HG03025 (cell line): ENCODE data around the gene C10orf105.

ENCODE experiments used
- ATAC-seq: cut with Tn5 transposase; IDR thresholded peaks from one replicate; pipeline ENCODE4 v1.9.1; 2021; ENCODE audit warnings: mild to moderate bottlenecking, moderate library complexity; ENCODE audit not compliant: unreplicated experiment, low FRiP score

Gene C10orf105

DNA sequence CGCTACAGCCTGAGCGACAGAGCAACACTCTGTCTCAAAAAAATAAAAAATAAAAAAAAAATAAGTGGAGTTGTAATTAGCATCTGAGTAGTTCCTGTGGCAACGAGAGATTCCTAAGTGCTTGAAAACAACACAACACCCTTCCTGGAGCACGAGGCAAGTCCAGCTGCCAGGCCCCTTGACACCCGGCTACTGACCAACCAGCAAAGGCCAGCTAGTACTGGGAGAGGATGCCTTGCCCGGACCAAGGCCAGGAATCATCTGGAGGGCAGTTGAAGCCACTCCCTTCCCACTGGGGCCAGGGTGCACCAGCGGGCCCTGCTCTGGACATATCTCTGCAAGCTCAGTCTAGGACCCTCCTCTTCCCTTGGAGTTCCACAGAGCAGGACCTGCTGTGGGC, 536 bp downstream of the C10orf105 start:
- no peak for ATAC-seq

DNA sequence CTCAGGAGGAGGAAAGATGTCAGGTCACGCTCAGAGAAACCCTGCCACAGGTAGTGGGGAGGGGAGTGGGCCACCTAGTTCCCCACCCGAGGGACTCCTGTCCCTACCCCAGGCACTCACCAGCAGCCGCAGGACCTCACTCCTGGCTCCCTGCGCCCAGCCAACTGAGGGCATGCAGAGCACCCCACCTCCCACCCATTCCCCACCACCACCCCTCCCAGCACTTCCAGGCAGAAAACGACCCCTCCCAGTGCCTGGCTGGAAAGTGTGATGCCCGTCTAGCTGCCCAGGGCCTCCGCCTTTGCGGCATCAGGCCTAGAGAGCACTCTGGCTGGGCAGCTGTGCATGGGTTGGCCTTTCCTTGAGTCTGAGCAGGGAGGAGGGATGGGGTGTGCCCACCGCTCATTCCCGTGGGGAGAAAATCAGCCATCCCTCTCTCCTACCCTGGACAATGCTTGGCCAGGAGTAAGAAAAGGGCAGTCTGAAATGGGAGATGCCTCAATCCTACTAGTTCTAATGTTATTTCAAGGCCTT, 1.3 kb downstream of the C10orf105 start:
- no peak for ATAC-seq

GRCh38 chr10:71717551-71717951, 2.0 kb downstream of the C10orf105 start:
- no peak for ATAC-seq

- no peak for ATAC-seq
Observed at GRCh38 chr10:71717056-71717455, 2.5 kb downstream of the C10orf105 start.

DNA sequence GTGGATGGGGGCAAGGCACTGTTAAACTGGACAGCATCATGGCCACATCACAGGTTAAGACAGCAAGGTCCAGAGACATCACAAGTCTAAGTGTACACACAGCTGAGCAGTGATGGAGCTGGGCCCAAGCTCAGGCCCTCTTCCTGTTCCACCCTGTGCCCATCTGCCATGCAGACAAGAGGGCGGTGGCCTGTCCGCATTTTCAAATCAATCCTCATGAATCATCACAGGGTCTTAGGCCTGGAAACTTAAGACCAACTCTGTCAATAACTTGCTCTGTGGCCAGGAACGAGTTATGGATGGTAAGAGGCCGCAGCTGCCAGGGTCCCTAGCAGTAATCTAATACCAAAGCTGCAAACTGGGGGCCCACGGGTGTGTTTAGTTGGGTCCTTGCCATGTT, 3.2 kb downstream of the C10orf105 start:
- no peak for ATAC-seq

GRCh38 chr10:71715860-71716259, 3.7 kb downstream of the C10orf105 start:
- no peak for ATAC-seq

GRCh38 chr10:71715026-71715425, 4.6 kb downstream of the C10orf105 start:
- no peak for ATAC-seq

GRCh38 chr10:71714592-71714991, 5.0 kb downstream of the C10orf105 start:
- ATAC-seq: no peak

- ATAC-seq: no peak
Observed at GRCh38 chr10:71714031-71714410, 5.6 kb downstream of the C10orf105 start.

GRCh38 chr10:71713135-71714030, 6.2 kb downstream of the C10orf105 start:
- no peak for ATAC-seq

DNA sequence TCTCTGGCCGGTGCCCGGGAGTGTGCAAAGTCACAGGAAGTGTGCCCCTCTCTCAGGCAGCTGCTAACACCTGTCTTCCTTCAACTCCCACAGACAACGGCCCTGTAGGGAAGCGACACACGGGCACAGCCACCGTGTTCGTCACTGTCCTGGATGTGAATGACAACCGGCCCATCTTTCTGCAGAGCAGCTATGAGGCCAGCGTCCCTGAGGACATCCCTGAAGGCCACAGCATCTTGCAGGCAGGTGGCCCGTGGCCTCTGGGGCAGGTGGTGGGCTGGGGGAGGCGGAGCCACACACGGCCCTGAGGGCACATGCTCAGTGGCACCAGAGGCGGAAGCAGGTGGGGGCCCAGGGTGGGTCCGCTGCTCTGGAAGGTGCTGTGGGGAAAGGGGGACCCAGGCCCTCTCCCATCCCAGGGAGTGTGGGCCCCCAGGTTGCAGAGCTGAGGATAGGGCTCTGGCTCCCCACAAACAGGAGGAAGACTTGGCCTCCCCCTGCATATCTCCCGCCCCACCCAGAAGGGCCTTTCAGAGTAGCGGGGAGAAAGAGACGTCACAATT, 6.9 kb downstream of the C10orf105 start:
- ATAC-seq: no peak

- no peak for ATAC-seq
Observed at GRCh38 chr10:71712170-71712569, 7.4 kb downstream of the C10orf105 start.

DNA sequence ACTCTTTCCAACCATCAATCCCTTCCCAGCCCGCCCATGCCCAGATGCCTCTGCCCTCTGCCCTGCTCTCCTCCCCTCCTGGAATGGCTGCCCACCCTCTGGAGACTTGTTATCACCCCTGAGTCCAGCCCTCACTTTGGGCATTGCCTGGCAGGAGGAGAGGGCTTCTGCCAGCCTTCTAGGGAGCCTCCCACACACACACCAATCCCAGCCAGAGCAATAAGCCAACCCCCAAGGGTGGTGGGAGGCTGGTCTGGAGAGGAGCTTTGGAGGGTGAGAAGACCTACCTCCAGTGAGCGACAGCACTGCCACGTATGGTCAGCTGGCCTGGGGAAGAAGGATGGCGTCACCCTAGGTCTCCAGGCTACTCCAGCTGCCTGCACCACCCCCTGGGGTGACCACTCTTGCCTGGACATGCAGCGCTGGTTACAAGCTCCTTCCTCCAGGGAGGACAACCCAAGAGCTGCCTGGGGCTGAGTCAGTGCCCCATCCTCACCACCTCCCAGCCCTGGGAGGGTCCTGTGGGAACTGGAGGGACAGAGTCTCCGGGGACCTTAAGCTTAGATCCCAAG, 8.4 kb downstream of the C10orf105 start:
- no peak for ATAC-seq

DNA sequence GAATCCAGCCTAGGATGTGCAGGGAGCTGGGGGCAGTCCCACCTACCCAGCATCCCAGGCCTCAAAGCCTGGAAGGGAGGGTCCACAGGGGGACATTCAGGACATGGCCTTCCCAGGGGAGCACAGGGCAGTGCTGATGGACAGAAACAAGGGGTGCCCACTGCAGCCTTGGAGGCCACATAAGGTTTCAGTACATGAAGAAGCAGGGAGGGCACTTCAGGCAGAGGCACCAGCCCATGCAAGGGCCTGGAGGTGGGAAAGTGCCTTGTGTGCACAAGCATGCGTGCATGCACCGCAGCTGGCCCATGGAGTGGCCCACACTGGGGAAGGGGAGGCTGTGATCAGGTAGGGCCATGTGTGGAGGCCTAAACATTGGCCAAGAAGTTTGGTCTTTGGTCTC, 9.1 kb downstream of the C10orf105 start:
- ATAC-seq: no peak

DNA sequence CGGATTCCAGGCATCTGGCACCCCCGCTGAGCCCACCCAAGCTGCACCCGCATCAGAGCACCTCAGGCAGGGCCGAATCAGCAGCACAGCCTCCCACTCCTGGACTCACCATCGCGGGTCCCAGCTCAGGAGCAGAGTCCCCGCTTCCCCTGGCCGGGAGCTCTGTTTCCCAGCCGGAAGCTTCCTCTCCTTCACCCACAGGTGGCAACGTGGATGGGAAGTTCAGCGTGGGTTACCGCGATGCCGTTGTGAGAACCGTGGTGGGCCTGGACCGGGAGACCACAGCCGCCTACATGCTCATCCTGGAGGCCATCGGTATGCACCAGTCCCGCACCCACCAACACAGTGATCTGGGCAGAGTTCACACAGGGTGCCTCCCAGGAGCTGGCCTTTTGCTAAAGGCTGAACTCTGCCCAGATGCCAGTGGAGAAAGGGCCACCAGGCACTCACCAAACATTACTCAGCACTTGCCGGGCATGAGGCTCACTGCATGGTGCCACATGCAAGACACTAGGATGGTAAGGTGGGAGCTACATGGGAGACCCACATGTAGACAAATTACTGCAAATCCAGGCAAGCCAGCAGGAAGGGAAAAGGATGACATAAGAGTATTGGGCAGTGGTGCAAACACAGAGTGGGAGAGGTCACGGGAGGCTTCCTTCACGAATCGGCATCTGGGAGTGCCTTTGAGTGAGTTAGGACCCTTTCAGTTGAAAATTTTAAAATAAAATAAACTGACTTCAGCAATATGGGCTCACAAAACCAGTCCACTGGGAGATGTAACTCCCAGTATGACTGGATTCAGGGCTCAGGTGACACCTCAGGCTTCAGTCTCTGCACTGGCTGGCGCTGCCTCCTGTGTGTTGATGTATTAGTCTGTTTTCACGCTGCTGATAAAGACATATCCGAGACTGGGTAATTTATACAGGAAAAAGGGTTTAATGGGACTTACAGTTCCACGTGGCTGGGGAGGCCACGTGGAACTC, 10.4 kb downstream of the C10orf105 start:
- no peak for ATAC-seq

GRCh38 chr10:71708301-71708703, 11.3 kb downstream of the C10orf105 start:
- ATAC-seq: no peak

- no peak for ATAC-seq
Observed at GRCh38 chr10:71707240-71707789, 12.3 kb downstream of the C10orf105 start.

DNA sequence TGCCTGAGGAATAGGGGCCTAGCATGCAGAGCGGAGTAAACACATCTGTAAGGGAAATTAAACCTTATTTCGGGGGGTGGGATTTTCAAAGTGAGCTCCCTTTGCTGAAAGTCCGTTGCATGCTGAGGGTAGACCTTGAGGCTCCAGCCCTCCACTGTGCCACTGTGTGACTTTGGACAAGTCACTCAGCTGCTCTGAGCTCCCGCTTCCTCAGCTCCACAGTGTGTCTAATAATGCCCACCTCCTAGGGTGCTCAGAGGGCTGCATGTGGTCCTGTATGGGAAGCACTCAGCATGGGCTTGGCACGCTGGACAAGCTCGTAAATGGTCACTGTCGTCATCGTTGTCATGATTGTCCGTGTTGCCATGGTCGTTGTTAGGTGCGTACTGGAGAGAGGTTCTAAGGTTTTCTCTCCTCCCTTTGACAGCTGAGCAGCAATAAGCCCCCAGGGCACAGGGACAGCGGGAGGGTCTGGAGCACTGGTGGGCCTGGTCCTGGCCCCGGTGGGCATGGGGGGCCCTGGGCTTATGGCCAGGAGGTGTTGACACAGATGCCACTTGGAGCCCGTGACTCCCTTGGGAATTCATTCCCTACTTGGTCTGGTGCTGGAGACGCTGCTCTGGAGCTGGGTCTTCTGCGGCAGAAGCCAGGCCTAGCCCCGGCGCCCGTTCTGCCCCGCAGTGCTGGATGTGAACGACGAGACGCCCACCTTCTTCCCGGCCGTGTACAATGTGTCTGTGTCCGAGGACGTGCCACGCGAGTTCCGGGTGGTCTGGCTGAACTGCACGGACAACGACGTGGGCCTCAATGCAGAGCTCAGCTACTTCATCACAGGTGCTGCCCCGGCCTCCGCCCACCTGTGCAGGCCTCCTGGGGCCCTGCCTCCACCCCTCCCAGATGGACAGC, 13.1 kb downstream of the C10orf105 start:
- no peak for ATAC-seq

GRCh38 chr10:71705582-71705981, 14.0 kb downstream of the C10orf105 start:
- ATAC-seq: no peak
